ENCODE results near the gene LMX1B.
A peak's percentile ranks its signal among the peaks of the same experiment; 100 is the strongest.
"Not testable (repeated sequence)": the region's sequence is repeated elsewhere in the genome, so short reads cannot be mapped to it uniquely, and the experiment has no call there.

LMX1B gene

GRCh38 chr9:126708178-126708577 lies 94.5 kb downstream of the LMX1B start:
- DNase-seq (ENCODE audit: low read depth, low spot score): no peak

GRCh38 chr9:126709241-126709640 lies 95.5 kb downstream of the LMX1B start:
- DNase-seq (ENCODE audit: low read depth, low spot score): no peak

- no peak for DNase-seq (ENCODE audit: low read depth, low spot score)
Measured at GRCh38 chr9:126715382-126715781, 101.7 kb downstream of the LMX1B start.

DNA sequence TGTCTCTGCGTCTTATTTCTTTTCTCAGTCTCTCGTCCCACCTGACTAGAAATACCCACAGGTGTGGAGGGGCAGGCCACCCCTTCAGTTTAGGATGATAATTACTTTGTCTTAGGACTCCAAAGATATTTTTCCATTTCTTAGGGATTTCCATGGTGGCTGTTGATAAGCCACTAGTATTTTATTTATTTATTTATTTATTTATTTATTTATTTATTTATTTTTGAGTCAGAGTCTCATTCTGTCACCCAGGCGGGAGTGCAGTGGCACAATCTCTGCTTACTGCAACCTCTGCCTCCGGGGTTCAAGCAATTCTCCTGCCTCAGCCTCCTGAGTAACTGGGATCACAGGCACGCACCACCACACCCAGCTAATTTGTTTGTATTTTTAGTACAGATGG lies 103.7 kb downstream of the LMX1B start:
- not testable (repeated sequence) for DNase-seq (ENCODE audit: low read depth, low spot score)

DNA sequence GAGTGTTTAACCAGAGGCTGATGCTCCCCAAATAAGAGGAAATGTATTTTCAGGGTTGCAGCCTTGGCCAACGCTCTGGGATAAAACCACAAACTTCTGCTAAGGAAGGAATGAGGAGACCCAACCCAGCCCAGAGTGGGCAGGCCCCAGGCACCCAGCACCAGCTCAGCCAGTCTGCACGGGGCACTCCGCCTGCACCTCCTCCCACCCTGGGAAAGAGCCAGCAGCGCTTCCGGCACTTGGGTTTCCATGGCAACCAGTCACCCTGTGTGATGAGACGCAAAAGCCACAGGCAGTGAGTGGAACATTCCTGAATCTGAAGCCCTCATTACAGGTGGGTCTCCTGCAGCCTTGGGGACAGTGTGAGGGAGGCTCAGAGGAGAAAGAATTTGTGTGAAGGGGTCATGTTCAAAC lies 105.9 kb downstream of the LMX1B start:
- peak; percentile 96 for DNase-seq (ENCODE audit: low read depth, low spot score)

GRCh38 chr9:126720036-126720435 lies 106.3 kb downstream of the LMX1B start:
- no peak for DNase-seq (ENCODE audit: low read depth, low spot score)

GRCh38 chr9:126720661-126721563 lies 107.2 kb downstream of the LMX1B start:
- no peak for DNase-seq (ENCODE audit: low read depth, low spot score)

- DNase-seq (ENCODE audit: low read depth, low spot score): no peak
Measured at GRCh38 chr9:126721564-126721981, 107.8 kb downstream of the LMX1B start.

DNA sequence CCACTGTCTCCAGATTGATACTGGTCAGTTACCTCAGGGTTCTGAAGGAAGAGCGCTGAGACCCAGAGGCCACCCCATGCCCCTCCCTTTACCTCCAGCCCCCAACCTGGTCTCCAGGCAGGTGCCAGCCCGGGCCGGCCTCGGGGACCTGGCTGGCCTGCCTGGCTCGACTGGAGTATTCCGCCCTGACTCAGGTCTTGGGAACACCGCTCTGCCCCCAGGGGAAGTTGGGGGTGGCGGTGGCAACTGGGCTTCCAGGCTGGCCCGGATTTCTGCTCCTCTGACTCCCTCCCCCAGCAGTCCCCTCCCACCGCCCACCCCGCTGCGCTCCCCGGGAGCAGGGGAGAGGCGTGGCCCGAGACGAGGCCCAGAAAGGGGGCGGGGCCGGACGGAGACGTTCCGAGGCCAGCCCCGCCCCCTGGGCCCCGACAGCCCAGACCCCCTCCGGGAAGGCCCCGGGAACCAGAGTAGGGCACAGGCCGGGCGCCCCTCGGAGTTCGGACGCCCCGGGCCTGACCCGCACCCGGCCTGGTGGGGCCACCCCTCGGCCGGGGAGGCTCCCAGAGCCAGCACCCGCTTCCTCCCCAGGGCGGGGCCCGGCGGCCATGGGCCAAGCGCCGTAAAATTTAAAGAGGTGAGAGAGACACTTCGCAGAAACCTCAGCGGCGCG lies 108.7 kb downstream of the LMX1B start:
- DNase-seq (ENCODE audit: low read depth, low spot score): peak; percentile 89

DNA sequence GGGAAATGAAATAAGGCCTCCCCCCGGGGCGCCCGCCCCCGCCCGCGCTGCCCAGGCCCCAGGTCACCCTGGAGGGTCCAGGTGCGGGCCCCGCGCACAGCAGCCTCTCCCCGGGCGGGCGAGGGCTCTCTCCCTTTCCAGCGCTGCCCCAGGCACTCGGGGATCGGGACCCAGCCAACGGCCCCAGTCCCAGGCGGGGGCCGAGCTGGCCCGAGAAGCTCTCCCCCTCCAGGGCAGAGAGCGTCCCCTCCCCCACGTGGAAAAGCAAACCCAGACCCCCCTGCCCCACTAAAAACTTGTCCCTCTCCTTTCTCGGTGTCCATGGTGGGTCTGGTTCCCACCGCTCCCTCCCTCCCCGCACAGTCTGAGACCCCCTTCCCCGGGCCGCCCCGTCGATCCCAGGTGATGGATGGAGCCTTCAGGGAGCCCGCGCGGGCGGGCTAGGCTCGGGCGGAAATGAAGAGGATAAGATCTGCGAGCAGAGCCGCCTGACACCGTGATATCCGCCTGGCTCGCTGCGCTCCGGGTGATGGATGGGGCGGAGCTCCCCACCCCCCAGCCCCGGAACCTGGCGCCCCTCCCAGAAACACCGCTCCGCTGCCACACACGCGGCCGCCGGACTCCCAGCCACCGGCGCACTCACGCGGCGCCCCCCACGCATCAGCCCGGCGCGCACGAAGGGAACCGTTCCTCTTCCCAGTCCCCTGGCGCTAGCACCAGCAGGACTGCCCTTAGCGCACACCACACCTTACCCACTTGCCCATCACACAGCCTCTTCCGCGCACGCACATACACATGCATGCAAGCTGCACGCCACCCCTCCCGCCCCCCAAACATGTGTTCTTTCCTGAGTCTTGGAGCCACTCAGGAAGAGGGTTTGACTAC lies 109.4 kb downstream of the LMX1B start:
- peak; percentile 58 for DNase-seq (ENCODE audit: low read depth, low spot score)

DNA sequence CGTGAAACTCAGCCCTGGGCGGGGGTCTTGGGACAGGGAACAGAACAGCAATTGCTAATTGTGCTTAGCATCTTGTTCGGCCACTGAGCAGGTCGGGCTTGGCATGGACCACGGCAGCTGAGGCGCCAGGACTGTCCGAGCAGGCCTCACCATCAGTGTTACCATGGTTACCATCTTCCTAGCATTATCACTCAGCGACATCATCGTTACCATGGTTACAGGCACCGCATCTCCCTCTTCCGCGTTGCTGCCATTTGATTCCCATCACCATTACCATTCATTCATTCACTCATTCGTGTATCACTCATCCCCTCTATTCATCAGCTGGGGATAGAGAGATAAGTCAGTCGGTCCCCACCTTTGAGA lies 110.1 kb downstream of the LMX1B start:
- DNase-seq (ENCODE audit: low read depth, low spot score): peak; percentile 19

- no peak for DNase-seq (ENCODE audit: low read depth, low spot score)
Measured at GRCh38 chr9:126724226-126724625, 110.5 kb downstream of the LMX1B start.

DNA sequence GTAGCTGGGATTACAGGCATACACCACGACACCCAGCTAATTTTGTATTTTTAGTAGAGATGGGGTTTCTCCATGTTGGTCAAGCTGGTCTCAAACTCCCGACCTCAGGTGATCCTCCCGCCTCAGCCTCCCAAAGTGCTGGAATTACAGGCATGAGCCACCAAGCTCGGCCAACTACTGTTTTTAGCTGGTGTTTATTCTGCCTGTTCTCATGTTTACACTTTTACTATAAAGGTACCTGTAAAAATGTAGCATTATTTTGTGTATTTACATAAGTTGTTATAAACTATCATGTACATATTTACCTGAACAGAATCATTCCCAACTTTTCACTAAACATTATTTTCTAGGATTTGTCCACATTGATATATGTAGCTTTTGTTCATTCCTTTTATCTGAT lies 111.8 kb downstream of the LMX1B start:
- not testable (repeated sequence) for DNase-seq (ENCODE audit: low read depth, low spot score)

DNA sequence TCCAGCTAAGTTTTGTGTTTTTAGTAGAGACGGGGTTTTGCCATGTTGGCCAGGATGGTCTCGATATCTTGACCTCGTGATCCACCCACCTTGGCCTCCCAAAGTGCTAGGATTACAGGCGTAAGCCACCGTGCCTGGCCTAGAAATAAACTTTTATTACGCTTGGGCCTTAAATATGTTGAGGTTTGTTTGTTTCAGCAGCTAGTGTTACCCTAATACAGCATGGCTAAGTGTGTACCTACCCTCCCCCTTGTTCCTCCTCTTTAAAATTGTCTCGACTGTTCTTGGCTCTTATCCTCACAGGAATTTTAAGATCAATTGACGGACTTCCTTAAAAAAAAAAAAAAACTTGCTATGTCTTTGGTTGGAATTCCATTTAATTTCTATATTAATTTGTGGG lies 114.5 kb downstream of the LMX1B start:
- not testable (repeated sequence) for DNase-seq (ENCODE audit: low read depth, low spot score)

- not testable (repeated sequence) for DNase-seq (ENCODE audit: low read depth, low spot score)
Measured at GRCh38 chr9:126730592-126730991, 116.9 kb downstream of the LMX1B start.

GRCh38 chr9:126733005-126733404 lies 119.3 kb downstream of the LMX1B start:
- no peak for DNase-seq (ENCODE audit: low read depth, low spot score)

GRCh38 chr9:126734877-126735276 lies 121.1 kb downstream of the LMX1B start:
- DNase-seq (ENCODE audit: low read depth, low spot score): no peak

DNA sequence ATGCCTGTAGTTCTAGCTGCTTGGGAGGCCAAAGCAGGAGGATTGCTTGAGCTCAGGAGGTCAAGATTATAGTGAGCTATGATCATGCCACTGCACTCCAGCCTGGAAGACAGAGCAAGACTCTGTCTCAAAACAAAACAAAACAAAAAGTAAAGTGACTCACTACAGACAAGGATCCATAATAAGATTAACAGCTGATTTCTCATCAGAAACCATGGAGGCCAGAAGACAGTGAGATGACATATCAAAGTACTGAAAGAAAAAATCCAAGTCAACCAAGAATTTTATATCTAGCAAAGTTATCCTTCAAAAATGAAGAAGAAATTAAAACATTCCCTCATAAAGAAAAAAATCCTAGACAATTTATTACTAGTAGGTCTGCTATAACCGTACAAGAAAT lies 121.8 kb downstream of the LMX1B start:
- no peak for DNase-seq (ENCODE audit: low read depth, low spot score)

- no peak for DNase-seq (ENCODE audit: low read depth, low spot score)
Measured at GRCh38 chr9:126738553-126738952, 124.8 kb downstream of the LMX1B start.

GRCh38 chr9:126743041-126743440 lies 129.3 kb downstream of the LMX1B start:
- no peak for DNase-seq (ENCODE audit: low read depth, low spot score)

- no peak for DNase-seq (ENCODE audit: low read depth, low spot score)
Measured at GRCh38 chr9:126745574-126746411, 132.1 kb downstream of the LMX1B start.
